Nephron progenitor cell (in vitro differentiated cells): Measurements from ENCODE around the gene CRCP.
A peak's percentile ranks its signal among the peaks of the same experiment; 100 is the strongest.
"Not testable (repeated sequence)": the region's sequence is repeated elsewhere in the genome, so short reads cannot be mapped to it uniquely, and the experiment has no call there.

Experiments used
- DNase-seq: peaks from one replicate; pipeline ENCODE4 v3.0.0; 2021
- H3K27ac Mint-ChIP-seq: 2 replicates; pipeline ENCODE4 v1.8.0; 2021; ENCODE audit warnings: mild to moderate bottlenecking, moderate library complexity, mixed read lengths
- H3K27me3 Mint-ChIP-seq: 2 replicates; pipeline ENCODE4 v1.8.0; 2021; ENCODE audit warnings: mild to moderate bottlenecking, low read depth, mixed read lengths; ENCODE audit not compliant: poor library complexity
- H3K36me3 Mint-ChIP-seq: 2 replicates; pipeline ENCODE4 v1.8.0; 2021; ENCODE audit warnings: low read depth, mixed read lengths
- H3K4me1 Mint-ChIP-seq: 2 replicates; pipeline ENCODE4 v1.8.0; 2021; ENCODE audit warnings: mixed read lengths
- H3K4me3 Mint-ChIP-seq: 2 replicates; pipeline ENCODE4 v1.8.0; 2021; ENCODE audit warnings: mild to moderate bottlenecking, moderate library complexity, mixed read lengths
- H3K9me3 Mint-ChIP-seq: 2 replicates; pipeline ENCODE4 v1.8.0; 2021; ENCODE audit warnings: mild to moderate bottlenecking, moderate library complexity, mixed read lengths
- CTCF ChIP-seq: fragments of 200-600 bp; sonication (generic); IDR thresholded peaks from 2 replicates; pipeline ENCODE4 v1.5.0; 2021; ENCODE audit warnings: antibody characterized with exemption

CRCP gene

GRCh38 chr7:66114743-66115649 lies at the start of gene CRCP:
Gene CRCP, plus strand, starts transcription at chr7:66114847. Its CDS starts 116 bp downstream, at chr7:66114963.
- H3K9me3 Mint-ChIP-seq = peaks cover 8% of the 10 kb centered on the region
- no peak for TF ChIP-seq CTCF
- H3K36me3 Mint-ChIP-seq = peaks cover 28% of the 10 kb centered on the region
- H3K4me1 Mint-ChIP-seq = peaks cover 53% of the 10 kb centered on the region
- peak within 1 kb of the TSS; percentile 100 for H3K27ac Mint-ChIP-seq
- H3K4me3 Mint-ChIP-seq = peak within 1 kb of the TSS; percentile 94
- H3K27me3 Mint-ChIP-seq = peaks cover 3% of the 10 kb centered on the region
- DNase-seq = peak; percentile 79

- Mint-ChIP-seq H3K9me3 (peaks cover 13% of the 10 kb centered on the region), H3K36me3 (no peaks in the 10 kb centered on the region), H3K4me3 (no peak overlapping the region), H3K27ac (no peak overlapping the region), H3K4me1 (peaks cover 5% of the 10 kb centered on the region), H3K27me3 (peaks cover 17% of the 10 kb centered on the region)
- no peak for TF ChIP-seq CTCF
- DNase-seq = no peak
Measured at GRCh38 chr7:66069732-66070131, 44.9 kb upstream of the CRCP start.

GRCh38 chr7:66070222-66070621 lies 44.4 kb upstream of the CRCP start:
- H3K27ac Mint-ChIP-seq = no peak overlapping the region
- peaks cover 3% of the 10 kb centered on the region for H3K4me1 Mint-ChIP-seq
- H3K9me3 Mint-ChIP-seq = peaks cover 13% of the 10 kb centered on the region
- no peak for TF ChIP-seq CTCF
- no peaks in the 10 kb centered on the region for H3K36me3 Mint-ChIP-seq
- no peak for DNase-seq
- peaks cover 17% of the 10 kb centered on the region for H3K27me3 Mint-ChIP-seq
- H3K4me3 Mint-ChIP-seq = no peak overlapping the region

- H3K4me1 Mint-ChIP-seq = peaks cover 12% of the 10 kb centered on the region
- H3K27ac Mint-ChIP-seq = not testable (repeated sequence)
Measured at GRCh38 chr7:66072208-66072607, 42.4 kb upstream of the CRCP start.

GRCh38 chr7:66075590-66076461 lies 38.8 kb upstream of the CRCP start, which contains the start of gene ASL:
Gene ASL, plus strand, starts transcription at chr7:66075819. Its CDS starts 263 bp downstream, at chr7:66076082.
- TF ChIP-seq CTCF = no peak
- Mint-ChIP-seq H3K4me3 (peak within 1 kb of the TSS; percentile 96), H3K9me3 (no peaks in the 10 kb centered on the region), H3K4me1 (peaks cover 16% of the 10 kb centered on the region), H3K36me3 (no peaks in the 10 kb centered on the region), H3K27me3 (peaks cover 17% of the 10 kb centered on the region), H3K27ac (peak within 1 kb of the TSS; percentile 80)
- DNase-seq = peak; percentile 96

More at GRCh38 chr7:66072208-66072607, 42.4 kb upstream of the CRCP start:
- not testable (repeated sequence) for H3K4me3 Mint-ChIP-seq, DNase-seq, H3K36me3 Mint-ChIP-seq
- H3K27me3 Mint-ChIP-seq = peaks cover 17% of the 10 kb centered on the region
- H3K9me3 Mint-ChIP-seq = peaks cover 13% of the 10 kb centered on the region
